Lower leg skin (tissue), 4 donors: Measurements from ENCODE around the gene NNAT. TPM values are rescaled to one million over a fixed set of nuclear protein-coding genes. Genes with fewer than 3 reads are reported as not detected.
"Not testable (repeated sequence)": the region's sequence is repeated elsewhere in the genome, so short reads cannot be mapped to it uniquely, and the experiment has no call there.

ENCODE experiments used
- DNase-seq, 2 donors: peaks; one replicate each; pipeline ENCODE4 v3.0.0-alpha.2; 2019; ENCODE audit warnings: low spot score in 2 of 2
- H3K4me3 ChIP-seq: fragments of 200-600 bp; sonication (generic); 2 replicates; pipeline ENCODE4 v1.5.1; 2017; ENCODE audit warnings: mild to moderate bottlenecking, low read depth; ENCODE audit not compliant: poor library complexity, severe bottlenecking
- POLR2A ChIP-seq, 2 donors: fragments of 450-650 bp; IDR thresholded peaks; one replicate each; pipeline ENCODE4 v1.6.1; 2016 to 2017; ENCODE audit warnings: antibody characterized with exemption in 2 of 2, mild to moderate bottlenecking in 1 of 2, moderate library complexity in 1 of 2
- WGBS, 2 donors: methylation state at CpG; one replicate each; pipeline ENCODE4 v1.1.5; 2018; 5-methylcytosine and 5-hydroxymethylcytosine counted together
- intact Hi-C: fragments of 100-400 bp; cut with DNase I; formaldehyde crosslinking; loops from one replicate; pipeline ENCODE4 v1.15.0; 2023; ENCODE audit warnings: low total_unique reads
- total RNA-seq, 4 donors: library from RNA; depleted of rRNA; stranded (reverse); fragments of >200 nt; gene quantifications; one replicate each; pipeline ENCODE4 v1.1.0, GENCODE V29; 2016
- TF ChIP-seq, protein P1 (sequence below), 3 donors: fragments of 450-650 bp; IDR thresholded peaks; one replicate each; pipeline ENCODE4 v1.5.1; 2016; ENCODE audit warnings: antibody characterized with exemption in 3 of 3, mild to moderate bottlenecking in 3 of 3, moderate library complexity in 2 of 3

NNAT gene
- total RNA-seq, 4 donors from 2014 or later = 1.3 to 3.8 (median 2.3) TPM

GRCh38 chr20:37540001-37540400 is 19.0 kb downstream of the NNAT start:
- no peak for TF ChIP-seq POLR2A (IDR thresholded peaks at IDR 0.05)
- TF ChIP-seq, protein P1, sequence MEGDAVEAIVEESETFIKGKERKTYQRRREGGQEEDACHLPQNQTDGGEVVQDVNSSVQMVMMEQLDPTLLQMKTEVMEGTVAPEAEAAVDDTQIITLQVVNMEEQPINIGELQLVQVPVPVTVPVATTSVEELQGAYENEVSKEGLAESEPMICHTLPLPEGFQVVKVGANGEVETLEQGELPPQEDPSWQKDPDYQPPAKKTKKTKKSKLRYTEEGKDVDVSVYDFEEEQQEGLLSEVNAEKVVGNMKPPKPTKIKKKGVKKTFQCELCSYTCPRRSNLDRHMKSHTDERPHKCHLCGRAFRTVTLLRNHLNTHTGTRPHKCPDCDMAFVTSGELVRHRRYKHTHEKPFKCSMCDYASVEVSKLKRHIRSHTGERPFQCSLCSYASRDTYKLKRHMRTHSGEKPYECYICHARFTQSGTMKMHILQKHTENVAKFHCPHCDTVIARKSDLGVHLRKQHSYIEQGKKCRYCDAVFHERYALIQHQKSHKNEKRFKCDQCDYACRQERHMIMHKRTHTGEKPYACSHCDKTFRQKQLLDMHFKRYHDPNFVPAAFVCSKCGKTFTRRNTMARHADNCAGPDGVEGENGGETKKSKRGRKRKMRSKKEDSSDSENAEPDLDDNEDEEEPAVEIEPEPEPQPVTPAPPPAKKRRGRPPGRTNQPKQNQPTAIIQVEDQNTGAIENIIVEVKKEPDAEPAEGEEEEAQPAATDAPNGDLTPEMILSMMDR (IDR thresholded peaks at IDR 0.05) = no peak
- no peak for DNase-seq
- intact Hi-C loops = no loop called here
- H3K4me3 ChIP-seq = no peak overlapping the region
- WGBS, 2 donors = 59 to 63% methylated on average over 5 of the region's 5 CpGs

- WGBS, 2 donors = 83 to 85% methylated on average over 1 of the region's 1 CpG
- intact Hi-C loops, DNase-seq, H3K4me3 ChIP-seq: not testable (repeated sequence)
Observed at GRCh38 chr20:37540838-37541237, 19.8 kb downstream of the NNAT start.

- DNase-seq = peak in 1 of 2 donors; percentile 28
- WGBS, 2 donors = 85 to 87% methylated on average over 5 of the region's 5 CpGs
- TF ChIP-seq POLR2A (IDR thresholded peaks at IDR 0.05) = no peak
- TF ChIP-seq, protein P1 (IDR thresholded peaks at IDR 0.05) = no peak
- intact Hi-C loops = no loop called here
- H3K4me3 ChIP-seq = no peak overlapping the region
Observed at GRCh38 chr20:37541326-37541725, 20.3 kb downstream of the NNAT start.

DNA sequence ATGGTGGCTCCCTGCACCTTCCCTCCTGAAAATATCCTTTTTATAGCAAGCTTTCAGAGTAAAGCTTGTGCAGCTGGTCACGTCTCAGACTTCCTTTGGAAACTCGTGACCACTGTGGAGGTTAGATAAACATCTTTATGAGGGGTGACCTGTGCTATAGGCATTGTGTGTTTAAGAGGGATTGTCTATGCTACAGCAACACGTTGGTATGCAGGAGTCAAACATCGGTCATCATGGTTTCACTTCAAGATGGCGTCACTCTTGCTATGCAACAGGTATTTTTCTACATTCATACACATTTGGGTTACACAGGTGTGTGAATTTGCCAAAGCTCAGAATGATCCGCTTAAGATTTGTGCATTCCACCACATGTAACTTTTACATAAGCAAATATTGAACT is 21.2 kb downstream of the NNAT start:
- intact Hi-C loops = no loop called here
- WGBS, 2 donors = 65 to 71% methylated on average over 6 of the region's 6 CpGs
- no peak for TF ChIP-seq POLR2A (IDR thresholded peaks at IDR 0.05)
- TF ChIP-seq, protein P1 (IDR thresholded peaks at IDR 0.05) = no peak
- DNase-seq = no peak
- no peak overlapping the region for H3K4me3 ChIP-seq

GRCh38 chr20:37543828-37544227 is 22.8 kb downstream of the NNAT start:
- WGBS, 2 donors = 47 to 50% methylated on average over 3 of the region's 3 CpGs
- H3K4me3 ChIP-seq = no peak overlapping the region
- TF ChIP-seq POLR2A (IDR thresholded peaks at IDR 0.05) = no peak
- TF ChIP-seq, protein P1 (IDR thresholded peaks at IDR 0.05) = no peak
- no peak for DNase-seq
- intact Hi-C loops = no loop called here

GRCh38 chr20:37544386-37544785 is 23.3 kb downstream of the NNAT start:
- intact Hi-C loops = no loop called here
- 55 to 85% methylated on average over 3 of the region's 3 CpGs for WGBS, 2 donors
- DNase-seq = peak in 1 of 2 donors; percentile 54
- H3K4me3 ChIP-seq = no peak overlapping the region
- no peak for TF ChIP-seq POLR2A (IDR thresholded peaks at IDR 0.05)
- TF ChIP-seq, protein P1 (IDR thresholded peaks at IDR 0.05) = no peak
